Hepatocyte (in vitro differentiated cells): ENCODE data around the gene FNDC3B.

Source experiments
- EZH2 ChIP-seq: fragments of 200-600 bp; sonication (generic); IDR thresholded peaks from 2 replicates; pipeline ENCODE4 v1.6.1; 2016; ENCODE audit warnings: antibody characterized with exemption, mild to moderate bottlenecking, borderline replicate concordance
- TF ChIP-seq, protein P1 (sequence below): fragments of 200-600 bp; sonication (generic); IDR thresholded peaks from 2 replicates; pipeline ENCODE4 v1.5.1; 2016; ENCODE audit warnings: antibody characterized with exemption, mild to moderate bottlenecking; ENCODE audit not compliant: poor library complexity

- TF ChIP-seq, protein P1, sequence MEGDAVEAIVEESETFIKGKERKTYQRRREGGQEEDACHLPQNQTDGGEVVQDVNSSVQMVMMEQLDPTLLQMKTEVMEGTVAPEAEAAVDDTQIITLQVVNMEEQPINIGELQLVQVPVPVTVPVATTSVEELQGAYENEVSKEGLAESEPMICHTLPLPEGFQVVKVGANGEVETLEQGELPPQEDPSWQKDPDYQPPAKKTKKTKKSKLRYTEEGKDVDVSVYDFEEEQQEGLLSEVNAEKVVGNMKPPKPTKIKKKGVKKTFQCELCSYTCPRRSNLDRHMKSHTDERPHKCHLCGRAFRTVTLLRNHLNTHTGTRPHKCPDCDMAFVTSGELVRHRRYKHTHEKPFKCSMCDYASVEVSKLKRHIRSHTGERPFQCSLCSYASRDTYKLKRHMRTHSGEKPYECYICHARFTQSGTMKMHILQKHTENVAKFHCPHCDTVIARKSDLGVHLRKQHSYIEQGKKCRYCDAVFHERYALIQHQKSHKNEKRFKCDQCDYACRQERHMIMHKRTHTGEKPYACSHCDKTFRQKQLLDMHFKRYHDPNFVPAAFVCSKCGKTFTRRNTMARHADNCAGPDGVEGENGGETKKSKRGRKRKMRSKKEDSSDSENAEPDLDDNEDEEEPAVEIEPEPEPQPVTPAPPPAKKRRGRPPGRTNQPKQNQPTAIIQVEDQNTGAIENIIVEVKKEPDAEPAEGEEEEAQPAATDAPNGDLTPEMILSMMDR: no peak
- no peak for TF ChIP-seq EZH2
These were observed 71.8 kb downstream of the FNDC3B start for GRCh38 chr3:172111163-172111562.
